Panc1 (cell line): ENCODE data around the gene STAT3.

Experiments used
- CTCF ChIP-seq: fragments of 450-650 bp; IDR thresholded peaks from 2 replicates; pipeline ENCODE4 v1.5.1; 2017; ENCODE audit warnings: mild to moderate bottlenecking
- POLR2AphosphoS5 ChIP-seq: IDR thresholded peaks from 2 replicates; pipeline ENCODE4 v1.6.1; 2012; ENCODE audit warnings: mild to moderate bottlenecking, low read depth, low read length, moderate library complexity
- SIN3A ChIP-seq: IDR thresholded peaks from 2 replicates; pipeline ENCODE4 v1.6.1; 2012; ENCODE audit warnings: low read depth, mild to moderate bottlenecking, low read length, moderate library complexity, borderline replicate concordance; ENCODE audit not compliant: insufficient read depth
- TCF7L2 ChIP-seq: IDR thresholded peaks from 2 replicates; pipeline ENCODE4 v1.6.1; 2011; ENCODE audit warnings: mild to moderate bottlenecking, low read depth, low read length, inconsistent platforms

GRCh38 chr17:42403150-42403549 lies 14.9 kb upstream of the STAT3 start:
- TF ChIP-seq CTCF (peak; percentile 29; the same call in 1 of the 2 replicates), POLR2AphosphoS5 (no peak), SIN3A (no peak), TCF7L2 (no peak)
